ENCODE data around the gene GCFC2. TPM values are rescaled to one million over a fixed set of nuclear protein-coding genes. Genes with fewer than 3 reads are reported as not detected.

The GCFC2 gene
- total RNA-seq, 1 experiment from 2014 or later: 18.3 TPM

DNA sequence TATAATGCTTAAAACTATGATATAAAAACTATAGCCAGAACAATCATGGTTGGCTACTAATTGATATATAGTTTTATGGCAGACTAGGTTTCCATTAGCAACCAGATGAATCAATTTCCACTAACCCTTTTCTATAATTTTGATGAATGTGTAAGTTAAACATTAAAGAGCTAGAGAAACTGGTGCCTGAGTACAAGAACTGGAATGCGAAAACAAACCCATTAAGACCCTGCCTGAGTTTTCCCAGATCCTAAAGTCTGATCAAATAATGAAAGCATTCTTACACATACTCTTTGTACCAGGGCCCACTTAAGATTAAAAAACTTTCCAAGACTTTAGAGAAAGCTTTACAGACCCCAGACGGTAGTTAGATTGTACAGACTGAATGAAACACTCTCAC, 42.8 kb downstream of the GCFC2 start:
- H4K8ac ChIP-seq (replicated peaks; ENCODE audit: insufficient read length, low read depth, low read length): no peak overlapping the region
- H3K79me2 ChIP-seq (ENCODE audit: insufficient read depth, low read length): no peaks in the 10 kb centered on the region
- TF ChIP-seq CTCF (conservative IDR thresholded peaks at IDR 0.05): no peak
- Mint-ChIP-seq H3K27me3 (ENCODE audit: low read depth) (no peaks in the 10 kb centered on the region), H3K4me1 (peaks cover 10 to 15% of the 10 kb centered on the region in 2 experiments), H3K36me3 (ENCODE audit: insufficient read depth in 1 of 3, low read depth in 3 of 3) (peaks cover 10 to 40% (median 35%) of the 10 kb centered on the region in 3 experiments; a peak in 6 of 7 replicates), H3K27ac (peak overlapping the region in 1 of 3 experiments; percentile 15; a peak in 1 of 7 replicates), H3K4me3 (no peak overlapping the region), H3K9me3 (no peaks in the 10 kb centered on the region)
- no peak overlapping the region for H3K18ac ChIP-seq (ENCODE audit: insufficient read length, low read depth, low read length)
- no peak overlapping the region for H2BK12ac ChIP-seq (ENCODE audit: insufficient read length, low read depth, low read length)
- H3K4ac ChIP-seq (ENCODE audit: low read depth, low read length): no peak overlapping the region
- H3K23me2 ChIP-seq (ENCODE audit: insufficient read length, low read depth, low read length, poor library complexity, severe bottlenecking): no peaks in the 10 kb centered on the region
- no peak overlapping the region for H3T11ph ChIP-seq (ENCODE audit: low read length)
- no peak overlapping the region for H2BK15ac ChIP-seq (ENCODE audit: low read depth, low read length)
- H3K27ac ChIP-seq (ENCODE audit: insufficient read length, low read depth, low read length): no peak overlapping the region
- no peak overlapping the region for H2AFZ ChIP-seq (ENCODE audit: low read length)
- H3K9me3 ChIP-seq (ENCODE audit: control insufficient read depth, low read depth, low read length): no peaks in the 10 kb centered on the region
- no CpG with 5 or more reads among the region's 2 CpGs for WGBS (ENCODE audit: extremely low coverage, insufficient read length, low lambda C conversion rate)
- no peaks in the 10 kb centered on the region for H3K4me1 ChIP-seq (ENCODE audit: insufficient read depth, low read length)
- no peak overlapping the region for H3K4me2 ChIP-seq (ENCODE audit: insufficient read depth, insufficient read length, low read length)
- no peak overlapping the region for H4K5ac ChIP-seq (ENCODE audit: insufficient read length, low read depth, low read length)
- no peak overlapping the region for H2BK5ac ChIP-seq (ENCODE audit: insufficient read length, low read length)
- no peak overlapping the region for H2BK120ac ChIP-seq (ENCODE audit: low read depth, low read length, poor library complexity, severe bottlenecking)
- H3K23ac ChIP-seq (ENCODE audit: insufficient read length, low read depth, low read length): no peak overlapping the region
- H2BK20ac ChIP-seq (ENCODE audit: low read depth, low read length, poor library complexity, severe bottlenecking): no peak overlapping the region
- no peaks in the 10 kb centered on the region for H4K20me1 ChIP-seq (ENCODE audit: control insufficient read depth, insufficient read depth, insufficient read length)
- no peak overlapping the region for H3K56ac ChIP-seq (ENCODE audit: insufficient read length, low read depth, low read length)
- H3K14ac ChIP-seq (ENCODE audit: insufficient read depth, low read length): no peak overlapping the region
- H3K27me3 ChIP-seq (ENCODE audit: insufficient read depth, low read length): no peaks in the 10 kb centered on the region
- no peak overlapping the region for H4K91ac ChIP-seq (ENCODE audit: insufficient read length, low read depth, low read length)
- H2AK5ac ChIP-seq (ENCODE audit: insufficient read length, low read length): no peak overlapping the region
- DNase-seq: no peak
- no peaks in the 10 kb centered on the region for H3K79me1 ChIP-seq (ENCODE audit: insufficient read depth, low read depth, low read length, poor library complexity, severe bottlenecking)
- no peak overlapping the region for H3K9ac ChIP-seq (ENCODE audit: extremely low read depth, insufficient read length, low read length)
